DMS153 (cell line): ENCODE results near the gene COL27A1.
"Not testable (repeated sequence)": the region's sequence is repeated elsewhere in the genome, so short reads cannot be mapped to it uniquely, and the experiment has no call there.

Experiments
- DNase-seq: peaks from one replicate; lab custom pipeline; 2025; lab: John Stamatoyannopoulos, UW

COL27A1 gene

DNA sequence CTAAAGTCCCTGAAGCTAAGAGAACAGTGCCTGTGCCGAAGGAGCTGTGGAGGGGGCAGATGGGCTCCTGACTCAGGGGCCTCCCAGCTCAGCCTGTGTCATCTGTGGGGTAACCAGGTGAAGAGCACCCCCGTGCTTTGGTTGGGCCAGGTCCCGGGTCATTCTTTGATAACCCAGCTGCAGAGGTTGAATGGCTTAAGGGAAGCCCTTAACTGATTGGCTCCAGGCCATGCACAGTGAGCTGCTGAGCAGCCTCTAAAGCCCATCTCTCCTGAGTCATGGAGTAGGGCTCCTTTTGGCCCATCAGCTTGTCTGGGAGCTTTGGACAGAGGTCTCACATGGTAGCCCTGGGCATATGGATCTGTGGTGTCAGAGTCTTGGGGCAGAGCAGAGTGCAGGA, 28.7 kb downstream of the COL27A1 start:
- no peak for DNase-seq

DNA sequence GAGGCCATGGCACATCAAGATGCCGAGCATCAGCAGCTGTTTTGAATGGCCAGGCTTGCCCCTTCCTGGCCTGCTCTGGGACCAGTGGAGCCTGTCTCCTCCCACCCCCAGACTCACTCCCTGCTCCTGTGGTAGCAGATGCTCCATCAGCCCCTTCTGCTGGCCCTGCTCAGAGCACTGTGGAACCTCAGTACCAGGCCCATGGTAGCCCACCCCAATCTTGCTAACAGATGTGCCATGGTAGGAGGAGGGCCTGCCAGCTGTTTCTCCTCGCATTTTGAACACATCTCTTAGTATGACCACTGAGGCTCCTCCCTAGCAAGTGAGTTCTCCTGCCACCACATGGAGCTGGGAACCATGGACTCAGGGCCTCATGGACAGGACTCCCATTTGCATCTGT, 29.5 kb downstream of the COL27A1 start:
- DNase-seq: no peak

DNA sequence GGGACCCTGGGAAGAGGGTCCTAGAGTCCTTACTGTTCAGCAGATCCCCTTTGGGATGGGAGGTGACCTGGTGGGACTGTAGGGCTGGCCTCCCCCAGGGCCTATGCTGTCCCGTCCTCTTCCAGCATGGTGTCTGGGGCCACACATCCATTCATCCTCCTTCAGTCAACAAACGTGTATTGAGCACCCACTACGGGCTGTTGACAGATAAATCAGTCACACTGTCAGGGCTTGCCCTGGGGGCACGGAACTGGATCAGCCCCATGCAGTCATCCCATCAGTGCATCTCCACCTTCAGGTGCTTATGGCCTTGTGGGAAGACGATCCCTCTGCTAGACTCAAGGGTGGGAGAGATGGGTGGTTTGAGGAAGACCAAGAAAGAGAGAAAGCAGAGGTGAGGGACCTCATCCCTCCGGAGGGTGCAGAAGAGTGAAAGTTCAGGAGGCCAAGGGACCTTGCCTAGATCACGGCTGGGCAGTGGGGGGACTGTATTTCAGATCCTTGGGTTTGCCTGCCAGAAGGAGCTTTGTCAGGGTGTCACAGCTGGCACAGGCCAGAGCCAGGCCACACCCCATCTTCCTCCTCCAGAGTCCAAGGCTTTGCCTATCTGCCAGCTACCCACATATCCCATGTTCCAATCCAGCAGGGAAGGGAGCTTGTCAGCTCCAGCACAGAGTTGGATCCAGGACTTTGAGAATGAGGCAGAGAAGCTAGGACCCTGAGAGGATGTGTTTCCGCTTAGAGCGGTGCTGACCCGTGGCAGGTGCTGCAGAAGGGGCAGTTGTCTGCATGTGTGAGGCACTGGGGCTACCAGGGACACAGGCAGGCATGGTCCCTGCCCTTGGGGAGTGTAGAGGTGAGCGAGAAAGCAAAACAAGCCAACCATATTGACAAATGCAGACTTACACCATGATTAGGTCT, 30.5 kb downstream of the COL27A1 start:
- DNase-seq: no peak

DNA sequence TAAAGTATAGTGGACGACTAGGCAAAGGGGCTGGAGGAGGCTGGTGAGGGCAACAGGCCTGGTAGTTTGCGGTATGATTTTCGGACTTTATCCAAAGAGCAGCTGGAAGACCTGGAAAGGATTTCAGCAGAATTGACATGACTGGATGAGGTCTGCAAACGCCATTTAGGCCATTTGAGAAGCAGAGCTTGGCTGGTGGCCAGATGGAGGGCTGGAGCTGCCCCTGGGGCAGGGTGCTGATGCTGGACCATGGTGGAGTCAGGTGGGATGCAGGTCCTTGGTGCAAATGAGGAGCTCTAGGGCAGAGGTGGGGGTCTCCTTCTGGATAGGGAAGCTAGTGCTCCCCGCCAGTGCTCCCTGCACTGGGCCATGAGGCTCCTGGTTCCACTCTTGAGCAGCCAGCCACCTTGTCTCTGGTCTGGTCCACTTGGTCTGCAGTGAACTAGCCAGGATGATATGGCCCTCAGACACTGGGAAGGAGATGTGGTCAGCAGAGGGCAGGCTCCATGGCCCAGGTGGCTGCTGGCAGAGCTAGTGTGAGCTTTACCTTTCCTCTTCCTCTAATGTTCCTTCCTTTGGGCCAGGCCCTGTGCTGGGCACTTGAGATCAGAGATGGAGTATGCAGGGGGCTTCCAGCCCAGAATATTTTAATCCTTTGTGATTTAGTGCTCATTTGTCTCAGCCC, 31.4 kb downstream of the COL27A1 start:
- DNase-seq: no peak

DNA sequence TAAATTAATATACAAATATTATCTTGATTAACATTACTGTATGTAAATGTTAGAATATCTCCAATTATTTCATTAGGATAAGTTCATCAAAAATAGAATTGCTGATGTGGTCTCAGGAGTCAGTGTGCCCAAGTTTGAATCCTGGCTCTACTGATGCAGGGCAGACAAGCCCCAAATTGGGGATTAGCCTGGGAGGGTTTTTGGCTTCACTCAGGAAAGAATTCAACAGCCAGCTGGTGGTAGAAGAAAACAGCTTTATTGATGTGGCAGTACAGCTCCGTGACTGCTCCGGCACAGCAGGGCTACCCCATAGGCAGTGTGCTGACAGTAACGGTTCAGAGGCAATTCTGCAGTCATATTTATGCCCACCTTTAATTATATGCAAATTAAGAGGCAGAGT, 32.5 kb downstream of the COL27A1 start:
- DNase-seq: no peak

DNA sequence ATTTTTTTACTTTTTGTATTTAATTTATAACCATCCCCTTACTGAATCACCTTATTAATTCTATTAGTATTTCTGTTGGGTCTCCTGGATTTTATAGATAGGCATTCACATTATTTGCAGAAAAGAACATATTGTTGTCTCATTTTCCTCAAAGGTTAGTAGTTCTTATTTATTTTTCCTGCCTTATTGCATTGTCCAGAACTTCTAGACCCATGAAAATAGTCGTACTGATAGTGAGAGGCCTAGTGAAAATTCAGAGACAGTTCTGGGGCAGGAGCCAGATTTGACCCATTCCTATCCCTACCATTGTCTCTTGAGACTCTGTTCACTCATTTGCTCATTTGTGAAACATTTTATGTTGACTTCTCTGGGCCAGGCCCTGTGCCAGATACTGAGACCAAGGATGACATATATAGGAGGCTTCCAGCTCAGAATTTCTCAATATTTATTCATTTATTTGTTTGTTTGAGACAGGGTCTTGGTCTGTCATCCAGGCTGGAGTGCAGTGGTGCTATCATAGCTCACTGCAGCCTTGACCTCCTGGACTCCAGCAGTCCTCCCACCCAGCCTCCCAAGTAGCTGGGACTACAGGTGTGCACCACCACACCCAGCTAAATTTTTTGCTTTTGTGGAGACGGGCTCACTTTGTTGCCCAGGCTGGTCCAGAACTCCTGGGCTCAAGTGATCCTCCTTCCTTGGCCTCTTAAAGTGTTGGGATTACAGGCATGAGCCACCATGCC, 34.7 kb downstream of the COL27A1 start:
- DNase-seq: no peak

DNA sequence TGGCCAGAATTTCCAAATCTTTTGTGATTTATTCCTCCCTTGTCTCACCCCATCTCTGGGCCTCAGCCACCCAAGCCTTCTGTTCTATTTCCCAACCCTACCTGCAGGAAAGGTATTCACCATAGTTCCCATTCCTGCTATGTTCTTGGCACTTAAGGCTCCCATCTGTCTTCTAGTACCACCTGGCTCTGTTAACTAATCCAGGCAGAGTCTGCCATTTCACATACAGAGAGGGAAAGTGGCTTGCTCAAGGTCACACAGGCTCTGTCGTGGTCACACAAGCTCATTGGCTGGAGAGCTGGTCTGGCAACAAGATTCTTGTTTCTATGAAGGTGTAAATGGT, 35.2 kb downstream of the COL27A1 start:
- DNase-seq: no peak

DNA sequence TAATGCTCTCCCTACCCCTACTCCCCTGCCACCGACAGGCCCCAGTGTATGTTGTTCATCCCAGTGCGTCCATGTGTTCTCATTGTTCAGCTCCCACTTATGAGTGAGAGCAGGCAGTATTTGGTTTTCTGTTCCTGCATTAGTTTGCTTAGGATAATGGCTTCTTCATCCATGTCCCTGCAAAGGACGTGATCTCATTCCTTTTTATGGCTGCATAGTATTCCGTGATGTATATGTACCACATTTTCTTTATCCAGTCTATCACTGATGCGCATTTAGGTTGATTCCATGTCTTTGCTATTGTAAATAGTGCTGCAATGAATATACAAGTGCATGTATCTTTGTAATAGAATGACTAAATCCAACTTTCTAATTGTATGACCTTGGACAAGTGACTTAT, 36.1 kb downstream of the COL27A1 start:
- not testable (repeated sequence) for DNase-seq

DNA sequence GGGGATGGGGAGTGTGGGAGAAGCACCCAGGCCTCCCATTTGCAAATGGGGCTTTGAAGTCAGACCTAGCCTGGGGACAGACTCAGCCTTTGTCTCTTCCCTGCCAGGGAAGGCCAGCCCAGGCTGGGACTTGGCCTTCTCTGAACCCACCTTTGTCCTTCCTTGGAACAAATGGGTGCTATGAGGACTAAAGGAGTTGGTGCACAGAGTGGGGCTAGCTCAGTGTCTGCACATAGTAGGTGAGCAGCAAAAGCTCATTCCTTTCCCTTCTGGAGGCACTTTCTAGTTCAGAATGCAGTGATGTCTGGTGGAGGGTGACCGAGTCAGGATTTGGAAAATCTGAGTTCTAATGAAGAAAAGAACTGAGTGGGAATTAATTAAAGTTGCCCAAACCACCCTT, 37.2 kb downstream of the COL27A1 start:
- no peak for DNase-seq

DNA sequence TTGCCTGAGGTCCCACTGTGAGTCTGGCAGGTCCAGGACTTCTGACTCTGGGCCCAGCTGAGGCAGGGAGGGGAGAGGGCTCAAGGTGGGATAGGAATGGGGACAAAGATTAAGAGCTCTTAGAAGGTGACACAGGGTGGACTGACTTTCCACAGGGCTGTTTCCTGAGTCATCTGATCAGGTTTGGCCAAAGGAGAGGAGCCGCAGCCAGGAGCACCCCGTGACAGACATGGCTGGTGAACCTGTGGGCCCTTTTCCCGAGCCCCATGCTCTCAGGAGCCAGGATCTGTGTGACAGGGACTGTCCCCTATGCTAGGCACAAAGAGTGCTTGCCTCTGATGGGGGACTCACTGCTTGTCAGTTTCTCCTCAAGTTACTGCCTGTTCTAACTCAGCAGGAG, 37.8 kb downstream of the COL27A1 start:
- DNase-seq: no peak

DNA sequence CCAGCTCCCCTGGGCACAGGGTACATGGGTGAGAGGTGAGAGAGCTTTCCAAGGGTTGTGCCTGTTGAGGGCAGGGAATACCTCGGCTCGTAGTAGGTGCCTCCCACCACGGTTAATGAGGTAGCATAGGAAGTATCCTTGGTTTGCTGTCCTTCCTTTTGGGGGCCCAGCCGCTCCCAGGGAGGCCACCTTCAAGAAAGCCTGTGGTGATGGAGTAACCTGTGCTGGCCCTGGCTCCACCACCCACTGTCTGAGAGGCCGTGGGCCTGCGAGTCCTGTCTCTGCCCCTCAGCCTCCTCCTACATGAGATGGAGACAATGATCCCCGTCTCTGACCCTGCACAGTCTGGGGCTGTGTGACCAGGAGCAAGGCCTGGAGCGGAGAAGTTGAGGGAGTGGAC, 40.8 kb downstream of the COL27A1 start:
- DNase-seq: no peak

DNA sequence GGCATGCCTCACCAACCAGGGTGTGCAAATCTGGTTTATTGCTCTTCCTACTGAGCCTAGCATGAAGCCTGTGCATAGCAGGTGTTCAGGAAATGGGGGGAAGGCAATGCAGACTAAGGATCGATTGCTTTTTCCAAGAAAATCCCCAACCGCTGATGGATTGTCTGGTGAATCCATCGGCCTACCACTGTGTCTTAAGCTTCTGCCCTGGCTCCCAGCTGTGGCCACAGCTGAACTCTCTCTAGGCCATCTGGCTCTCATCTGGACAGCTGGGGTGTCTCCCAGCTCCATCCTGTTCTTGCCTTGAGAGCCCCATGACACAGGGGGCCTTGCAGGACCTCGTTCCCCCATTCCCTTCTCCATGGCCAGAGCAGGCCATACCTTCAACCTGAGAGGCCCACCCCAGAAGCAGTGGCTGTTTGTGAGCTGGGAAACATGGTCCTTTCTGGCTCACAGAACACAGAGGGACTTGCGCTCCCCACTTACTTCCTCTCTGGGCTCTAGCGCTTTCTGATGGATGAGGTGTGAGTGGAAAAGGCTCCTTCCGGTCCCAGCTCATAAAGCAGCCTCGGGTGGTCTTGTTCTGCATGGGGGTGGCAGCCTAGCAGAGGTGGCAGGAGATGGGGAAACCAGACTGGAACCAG, 41.8 kb downstream of the COL27A1 start:
- no peak for DNase-seq

DNA sequence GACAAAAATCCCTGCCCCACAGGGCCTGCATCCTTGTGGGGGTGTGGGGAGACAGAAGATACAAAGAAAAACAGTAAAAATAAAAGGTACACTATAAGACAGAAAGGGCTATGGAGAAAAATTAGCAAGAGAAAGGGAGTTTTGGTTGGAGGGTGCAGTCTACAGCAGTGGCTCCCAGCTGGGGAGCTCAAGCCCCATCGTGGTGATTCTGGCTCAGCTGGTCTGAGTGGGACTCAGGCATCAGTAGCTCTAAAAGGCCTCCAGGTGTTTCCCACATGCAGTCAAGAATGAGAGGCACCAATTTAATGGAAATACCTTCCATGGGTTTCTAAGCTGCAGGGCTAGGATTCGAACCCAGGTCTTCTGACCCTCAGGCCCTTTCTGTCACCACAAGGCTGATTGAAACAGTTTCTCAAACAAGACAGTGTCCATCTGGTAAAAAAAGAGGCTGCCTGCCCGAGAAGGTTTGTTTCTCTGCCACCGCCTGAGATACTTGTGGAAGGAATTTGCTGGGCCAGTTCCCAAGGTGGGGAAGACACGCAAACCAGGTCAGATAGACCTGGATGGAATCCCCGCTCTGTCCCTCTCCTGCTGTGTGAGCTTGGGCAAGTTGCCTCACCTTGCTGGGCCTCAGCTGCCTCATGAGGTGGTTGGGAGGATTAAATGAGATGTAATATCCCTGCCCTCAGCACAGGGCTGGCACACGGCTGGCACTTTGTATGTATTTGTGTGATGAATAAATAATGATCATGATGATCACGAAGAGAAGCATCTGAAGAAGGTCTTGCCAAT, 43.1 kb downstream of the COL27A1 start:
- DNase-seq: no peak

DNA sequence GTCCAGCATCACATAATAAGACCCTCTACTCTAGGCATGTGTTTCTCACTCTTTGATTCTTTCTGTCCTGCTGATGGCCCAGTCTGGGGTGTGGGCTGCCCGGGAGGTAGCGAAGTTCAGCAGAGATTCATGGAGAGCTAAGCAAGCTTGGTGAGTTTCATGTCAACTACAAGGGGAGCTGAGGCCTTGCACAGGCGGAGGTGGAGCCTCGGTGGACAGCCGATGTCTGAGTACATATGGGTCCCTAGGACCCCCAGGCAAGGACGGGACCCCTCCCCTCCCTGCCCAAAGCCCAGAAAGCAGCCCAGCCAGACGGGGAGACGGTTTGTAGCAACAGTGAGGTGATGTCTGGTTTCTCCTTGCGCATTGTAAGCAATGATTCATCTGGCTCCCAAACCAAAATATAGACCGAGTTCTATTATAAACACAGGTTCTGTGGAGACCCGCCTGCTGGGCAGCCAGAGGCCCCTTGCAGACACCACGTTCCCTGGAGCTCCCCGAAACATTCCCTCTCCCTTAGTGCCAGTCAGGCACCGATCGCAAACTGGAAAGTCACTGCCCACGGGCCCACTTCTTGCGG, 45.5 kb downstream of the COL27A1 start:
- DNase-seq: no peak

DNA sequence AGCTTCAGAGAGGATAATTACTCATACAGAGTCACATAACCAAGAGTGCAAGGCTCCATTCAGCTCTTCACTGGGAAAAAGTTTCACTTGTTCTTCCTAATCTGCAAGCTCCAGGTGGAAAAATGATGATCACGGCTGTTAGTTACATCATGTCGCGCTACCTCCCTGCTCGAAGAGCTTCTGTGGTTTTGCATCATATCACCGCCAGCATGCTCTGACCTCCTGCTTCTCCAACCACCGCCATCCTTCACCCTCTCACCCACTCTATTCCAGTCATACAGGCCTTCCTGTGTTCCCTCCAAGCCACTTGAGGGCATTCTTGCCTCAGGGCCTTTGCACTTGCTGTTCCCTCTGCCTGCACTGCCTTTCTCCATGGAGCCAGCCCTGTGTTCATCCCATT, 47.1 kb downstream of the COL27A1 start:
- no peak for DNase-seq

DNA sequence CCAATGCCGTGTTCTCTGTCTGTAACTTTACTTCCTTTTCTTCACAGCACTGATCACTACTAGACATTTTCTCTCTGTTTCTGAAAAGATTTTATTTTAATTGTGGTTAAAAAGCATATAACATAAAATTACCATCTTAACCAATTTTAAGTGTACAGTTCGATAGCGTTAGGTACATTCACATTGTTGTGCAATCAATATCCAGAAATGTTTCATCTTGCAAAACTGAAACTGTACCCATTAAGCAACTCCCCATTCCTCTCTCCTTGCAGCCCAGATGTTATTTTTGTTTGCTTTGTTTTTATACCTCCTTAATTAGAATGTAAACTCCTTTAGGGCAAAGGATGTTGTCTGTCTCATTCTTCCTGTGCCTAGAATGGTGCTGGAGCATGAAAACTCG, 47.5 kb downstream of the COL27A1 start:
- no peak for DNase-seq

DNA sequence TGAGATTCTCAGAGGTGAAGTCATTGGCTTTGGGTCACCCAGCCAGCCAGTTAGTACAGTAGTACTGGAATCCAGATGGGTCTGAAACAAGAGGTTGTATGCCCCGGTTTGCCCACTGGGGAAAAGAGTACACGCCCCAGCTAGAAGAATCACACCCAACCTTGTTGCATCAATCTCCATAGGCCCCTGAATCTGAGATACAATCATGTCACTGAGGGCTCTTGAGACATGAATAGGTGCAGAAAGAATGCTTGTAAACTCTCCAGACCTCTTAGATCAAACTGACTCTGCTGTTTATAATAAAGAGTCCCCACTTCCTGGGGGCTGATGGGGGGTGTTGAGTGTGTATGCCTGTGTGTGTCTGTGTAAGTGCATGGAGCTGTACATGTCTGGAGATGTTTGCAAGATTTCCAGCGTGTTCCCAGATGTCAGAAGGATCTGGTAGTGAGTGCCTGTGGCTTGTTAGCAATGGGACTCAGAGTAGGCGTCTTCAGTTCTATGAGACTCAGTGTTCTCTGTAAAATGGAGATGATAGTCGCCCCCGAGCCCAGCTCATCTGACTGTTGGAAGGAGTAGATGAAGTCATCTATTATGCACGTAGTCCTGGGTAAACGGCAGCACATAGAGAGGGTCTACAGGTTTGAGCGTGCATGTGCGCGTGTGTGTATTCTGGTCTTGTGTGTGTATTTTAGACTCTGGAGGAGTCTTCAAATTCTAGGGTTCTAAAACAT, 48.2 kb downstream of the COL27A1 start:
- DNase-seq: no peak

DNA sequence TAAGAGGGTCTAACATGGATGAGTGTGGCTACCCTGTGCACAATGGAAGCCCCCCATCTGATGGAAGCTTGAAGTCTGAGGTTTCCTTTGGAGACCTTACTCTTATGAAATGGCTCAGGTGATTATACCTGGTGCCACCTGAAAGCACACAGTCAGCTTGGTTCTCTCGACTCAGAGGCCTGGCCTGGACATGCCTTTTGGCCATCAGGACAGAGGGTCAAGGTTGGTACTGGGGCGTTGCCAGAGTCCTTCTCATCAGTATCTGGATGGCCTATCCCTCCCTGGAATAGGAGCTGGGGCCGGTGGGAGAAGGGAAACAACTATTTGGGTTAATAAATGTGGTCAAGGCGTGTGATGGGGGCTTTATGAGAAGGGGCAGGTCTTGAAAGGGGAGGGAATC, 48.9 kb downstream of the COL27A1 start:
- no peak for DNase-seq

DNA sequence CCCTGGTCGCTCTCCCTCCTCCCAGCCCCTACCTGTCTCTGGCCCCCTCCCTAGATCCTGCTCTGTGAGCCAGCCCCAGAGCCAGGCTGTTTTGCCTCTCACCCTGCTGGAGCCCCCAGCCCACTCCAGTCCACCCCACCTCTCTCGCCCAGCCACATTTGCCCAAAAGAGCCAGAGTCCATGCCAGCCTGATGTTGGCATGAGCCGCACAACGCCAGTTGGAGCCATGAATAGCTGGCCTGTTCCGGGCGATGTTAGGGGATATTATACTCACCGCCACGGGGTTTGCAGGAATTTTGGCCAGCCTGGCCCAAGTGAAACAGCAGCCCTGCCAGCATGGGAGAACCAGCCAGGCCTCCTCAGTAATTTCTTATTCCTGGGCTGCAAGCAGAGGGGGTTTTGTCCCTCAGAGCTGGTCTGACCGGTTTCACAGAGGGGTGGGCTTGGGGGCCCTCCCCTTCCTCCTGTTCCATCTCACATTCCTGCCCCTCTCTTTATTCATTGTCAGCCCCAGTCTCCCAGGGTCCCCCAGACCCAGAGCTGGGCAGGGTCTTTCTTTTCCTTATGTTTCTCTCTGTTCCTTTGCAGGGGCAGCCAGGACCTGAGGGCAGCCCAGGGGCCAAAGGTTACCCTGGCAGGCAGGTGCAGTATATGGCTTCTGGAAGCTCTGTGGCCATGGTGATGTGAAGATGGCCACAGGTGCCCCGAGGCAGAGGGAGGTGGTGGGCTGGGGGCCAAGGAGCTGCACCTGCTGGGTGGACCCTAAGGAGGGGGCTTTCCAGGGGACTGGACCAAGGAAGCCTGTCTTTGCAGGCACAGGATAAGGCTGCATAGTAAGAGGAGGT, 50.1 kb downstream of the COL27A1 start:
- no peak for DNase-seq
